Measurements from ENCODE around the gene ROCK2. TPM values are rescaled to one million over a fixed set of nuclear protein-coding genes. Genes with fewer than 3 reads are reported as not detected.
A peak's percentile ranks its signal among the peaks of the same experiment; 100 is the strongest.

Gene ROCK2
- total and polyA plus RNA-seq, 2 of the 13 experiments (the other 11 are each of a cell fraction or from before 2014, with no cell fraction given): 38.1 to 119 TPM

GRCh38 chr2:11338580-11338979 lies 5.9 kb downstream of the ROCK2 start:
- no peak overlapping the region for H3K27ac ChIP-seq (ENCODE audit: extremely low read length, insufficient read depth, low read length)
- H2AFZ ChIP-seq (ENCODE audit: low read length): no peak overlapping the region
- 0 out of 2 replicates have a peak overlapping the region, but pooled peaks have one; percentile 13 for H3K9ac ChIP-seq (ENCODE audit: insufficient read depth, low read depth, low read length)
- DNase-seq (ENCODE audit: low spot score): no peak
- 68% methylated on average over 5 of the region's 5 CpGs for WGBS (ENCODE audit: low lambda C conversion rate)
- peak overlapping the region; percentile 86 for H3K4me2 ChIP-seq (ENCODE audit: low read depth, low read length)
- peak; percentile 89 to 93 for TF ChIP-seq MAFK (conservative IDR thresholded peaks at IDR 0.05 in 1 of 2, IDR thresholded peaks at IDR 0.05 in 1 of 2; ENCODE audit: low read length in 2 of 2)
- TF ChIP-seq ZNF709 (CRISPR knock-in tag; IDR thresholded peaks at IDR 0.05): no peak
- TF ChIP-seq ZFP62 (CRISPR knock-in tag; IDR thresholded peaks at IDR 0.05): no peak
- peak; percentile 89 for TF ChIP-seq MAFF (IDR thresholded peaks at IDR 0.05; ENCODE audit: low read depth, low read length)
- peaks cover 100% of the 10 kb centered on the region for H4K20me1 ChIP-seq (ENCODE audit: insufficient read depth, low read length)
- no TSS peak for BruUV-seq (replicated peaks)
- ChIA-PET CTCF (ENCODE audit: low intra/inter-chr PET ratio, low total read pairs) (no interaction called here), POLR2A (interaction anchor here (1.7 to 8.4 kb wide), 3 partner anchors 18 to 49 kb away, joined by 4 to 465 read pairs (median 220); no protein-coding TSS in a partner anchor)
- H3K36me3 ChIP-seq (replicated peaks in 1 of 2; ENCODE audit: control insufficient read depth in 1 of 2, insufficient read depth in 2 of 2, low read length in 2 of 2): no peaks in the 10 kb centered on the region; a peak in 1 of 5 replicates
- no peaks in the 10 kb centered on the region for H3K9me3 ChIP-seq (ENCODE audit: low read length)
- FAIRE-seq: no peak
- peak overlapping the region in 2 of 3 experiments; percentile 86 to 96; a peak in 3 of 6 replicates for H3K4me3 ChIP-seq (replicated peaks in 1 of 3; ENCODE audit: insufficient read depth in 1 of 3, low read depth in 2 of 3, low read length in 3 of 3)
- ATAC-seq: no peak
- peaks cover 100% of the 10 kb centered on the region for H3K79me2 ChIP-seq (ENCODE audit: insufficient read depth, low read length)
- no peaks in the 10 kb centered on the region; a peak in 1 of 5 replicates for H3K27me3 ChIP-seq (ENCODE audit: control insufficient read depth in 1 of 2, insufficient read depth in 2 of 2, low read length in 2 of 2)
- in situ Hi-C loops (cut with HindIII; ENCODE audit: extremely low pct_ligation_motif_present, low pct_unique_long_range_greater_than_20kb): loop anchor here (5.0 kb wide), 1 partner anchor 34 kb away; no protein-coding TSS in a partner anchor
- H3K4me1 ChIP-seq (ENCODE audit: insufficient read depth, low read length): peaks cover 64% of the 10 kb centered on the region
- intact Hi-C loops (cut with micrococcal nuclease; ENCODE audit: unreplicated experiment): no loop called here

GRCh38 chr2:11337909-11338308 lies 6.5 kb downstream of the ROCK2 start:
- no peaks in the 10 kb centered on the region; a peak in 1 of 5 replicates for H3K27me3 ChIP-seq (ENCODE audit: control insufficient read depth in 1 of 2, insufficient read depth in 2 of 2, low read length in 2 of 2)
- BruUV-seq (replicated peaks): no TSS peak
- no peaks in the 10 kb centered on the region; a peak in 1 of 5 replicates for H3K36me3 ChIP-seq (replicated peaks in 1 of 2; ENCODE audit: control insufficient read depth in 1 of 2, insufficient read depth in 2 of 2, low read length in 2 of 2)
- POLR2A ChIA-PET: no interaction called here
- H3K4me1 ChIP-seq (ENCODE audit: insufficient read depth, low read length): peaks cover 71% of the 10 kb centered on the region
- FAIRE-seq (no peak), ATAC-seq (no peak), DNase-seq (ENCODE audit: low spot score) (no peak)
- in situ Hi-C loops (cut with HindIII; ENCODE audit: extremely low pct_ligation_motif_present, low pct_unique_long_range_greater_than_20kb) (loop anchor here (5.0 kb wide), 1 partner anchor 34 kb away; no protein-coding TSS in a partner anchor), intact Hi-C loops (cut with micrococcal nuclease; ENCODE audit: unreplicated experiment) (no loop called here)
- peaks cover 100% of the 10 kb centered on the region for H4K20me1 ChIP-seq (ENCODE audit: insufficient read depth, low read length)
- peak overlapping the region; percentile 26; the same call in 1 of the 2 replicates for H3K4me2 ChIP-seq (ENCODE audit: low read depth, low read length)
- WGBS (ENCODE audit: low lambda C conversion rate): 80% methylated on average over 2 of the region's 2 CpGs
- no peak overlapping the region for H2AFZ ChIP-seq (ENCODE audit: low read length)
- H3K79me2 ChIP-seq (ENCODE audit: insufficient read depth, low read length): peaks cover 100% of the 10 kb centered on the region
- TF ChIP-seq ZMYM3 (CRISPR knock-in tag; IDR thresholded peaks at IDR 0.05) (peak; percentile 46; the same call in 1 of the 2 replicates), ELF4 (CRISPR knock-in tag; IDR thresholded peaks at IDR 0.05; ENCODE audit: borderline replicate concordance) (0 out of 2 replicates have a peak, but pooled peaks have one; percentile 22), NFE2 (CRISPR knock-in tag; IDR thresholded peaks at IDR 0.05) (no peak), ZNF121 (CRISPR knock-in tag; IDR thresholded peaks at IDR 0.05) (peak; percentile 95), ZNF737 (CRISPR knock-in tag; IDR thresholded peaks at IDR 0.05; ENCODE audit: borderline replicate concordance) (no peak), AKNA (CRISPR knock-in tag; IDR thresholded peaks at IDR 0.05; ENCODE audit: borderline replicate concordance) (no peak), MYC (CRISPR knock-in tag; IDR thresholded peaks at IDR 0.05; ENCODE audit: borderline replicate concordance) (no peak)
- H3K4me3 ChIP-seq (replicated peaks in 1 of 3; ENCODE audit: insufficient read depth in 1 of 3, low read depth in 2 of 3, low read length in 3 of 3): no peak overlapping the region
- no peak overlapping the region for H3K9ac ChIP-seq (ENCODE audit: insufficient read depth, low read depth, low read length)
- no peak overlapping the region for H3K27ac ChIP-seq (ENCODE audit: extremely low read length, insufficient read depth, low read length)
- CTCF ChIA-PET (ENCODE audit: low intra/inter-chr PET ratio, low total read pairs): no interaction called here
- no peaks in the 10 kb centered on the region for H3K9me3 ChIP-seq (ENCODE audit: low read length)

Measured in HepG2 (cell line).